ENCODE data around the gene B4GALT2.
A peak's percentile ranks its signal among the peaks of the same experiment; 100 is the strongest.

B4GALT2 gene, protein sequence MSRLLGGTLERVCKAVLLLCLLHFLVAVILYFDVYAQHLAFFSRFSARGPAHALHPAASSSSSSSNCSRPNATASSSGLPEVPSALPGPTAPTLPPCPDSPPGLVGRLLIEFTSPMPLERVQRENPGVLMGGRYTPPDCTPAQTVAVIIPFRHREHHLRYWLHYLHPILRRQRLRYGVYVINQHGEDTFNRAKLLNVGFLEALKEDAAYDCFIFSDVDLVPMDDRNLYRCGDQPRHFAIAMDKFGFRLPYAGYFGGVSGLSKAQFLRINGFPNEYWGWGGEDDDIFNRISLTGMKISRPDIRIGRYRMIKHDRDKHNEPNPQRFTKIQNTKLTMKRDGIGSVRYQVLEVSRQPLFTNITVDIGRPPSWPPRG

DNA sequence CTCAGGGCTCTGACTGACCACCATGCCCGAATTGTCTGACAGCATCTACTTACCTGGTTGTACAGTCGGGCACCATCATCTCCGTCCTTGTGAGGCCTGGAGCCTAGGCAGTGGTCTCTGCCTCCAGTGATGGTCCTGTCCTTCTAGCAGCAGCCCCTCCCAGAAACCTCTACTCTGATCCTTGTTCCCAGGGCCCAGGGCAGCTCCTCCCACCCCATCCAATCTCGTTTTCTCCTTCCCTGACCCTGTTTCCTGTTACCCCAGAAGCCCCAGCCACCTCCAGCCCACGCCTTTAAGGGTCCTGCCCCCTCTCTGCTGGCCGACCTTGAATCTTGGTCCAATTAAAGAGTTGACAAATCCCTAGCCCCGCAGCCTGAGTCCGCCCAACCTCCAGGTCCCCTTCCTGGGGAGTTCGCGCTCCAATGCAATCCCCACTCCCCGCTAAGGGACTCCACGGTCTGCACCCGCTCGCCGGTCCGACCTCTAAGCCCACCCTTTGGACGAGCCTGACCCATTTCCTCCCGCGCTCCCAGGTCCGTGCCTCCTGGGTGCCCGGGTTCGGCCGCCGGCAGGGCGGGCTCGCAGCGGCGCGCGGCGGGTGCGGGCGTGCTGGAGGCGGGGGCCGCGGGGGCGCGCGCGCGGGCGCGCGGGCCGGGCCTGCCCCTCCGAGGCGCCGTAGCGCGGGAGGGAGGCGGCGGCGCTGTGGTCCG, at the start of gene B4GALT2:
Gene B4GALT2 (plus strand): TSS at position 660 of the 710 bp plus-strand sequence. CDS start 1,951 bp downstream, outside the sequence.
- DNase-seq = peak in 1 of 2 experiments; percentile 78

- peak; percentile 41 to 77 for DNase-seq
These were observed 48.7 kb upstream of the B4GALT2 start for GRCh38 chr1:43930168-43930948.

DNA sequence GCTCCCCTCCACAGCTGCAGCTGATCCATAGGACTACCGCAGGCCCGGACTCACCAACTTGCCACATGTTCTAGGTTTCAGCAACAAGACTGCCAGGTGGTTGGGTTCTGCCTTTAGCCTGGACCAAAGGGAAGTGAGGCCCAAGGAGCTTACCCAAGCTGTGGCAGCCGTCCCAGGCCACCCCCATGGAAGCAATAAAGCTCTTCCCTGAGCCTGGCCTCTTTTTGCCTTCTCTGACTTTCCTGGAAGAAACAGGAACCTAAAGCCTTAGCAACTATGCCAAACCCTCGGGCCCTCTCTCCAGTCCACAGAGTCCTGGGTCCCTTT, 48.1 kb upstream of the B4GALT2 start:
- no peak for DNase-seq

- no peak for DNase-seq
These were observed 47.0 kb upstream of the B4GALT2 start for GRCh38 chr1:43931711-43932660.

DNA sequence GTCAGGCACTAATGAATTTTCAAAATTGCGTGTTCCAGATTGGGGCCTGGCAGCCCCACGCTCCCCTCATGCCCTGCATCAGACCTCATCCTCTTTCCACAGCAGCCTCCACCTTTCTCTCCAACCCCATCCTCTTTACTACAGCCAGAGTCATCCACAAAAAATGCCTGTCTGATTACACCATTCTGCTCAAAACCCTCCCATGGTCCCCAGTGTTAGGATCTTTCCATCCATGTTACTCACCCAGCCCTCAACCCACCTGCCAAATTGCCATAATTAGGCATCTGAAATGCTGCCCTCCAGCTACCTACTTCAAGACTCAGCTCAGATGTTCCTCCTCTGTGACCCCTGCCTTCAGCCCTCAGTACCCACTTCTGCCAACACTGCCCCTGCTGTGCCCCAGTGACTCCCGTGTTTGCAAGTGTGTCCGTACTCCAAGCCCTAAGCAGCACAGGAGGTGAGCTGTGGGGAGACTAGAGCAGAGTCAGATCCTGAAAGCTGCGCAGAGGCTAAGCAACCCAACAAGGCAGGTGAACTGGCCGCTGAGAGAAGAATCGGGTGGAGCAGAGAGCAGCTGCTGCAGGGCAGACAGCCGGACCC, 46.1 kb upstream of the B4GALT2 start:
- DNase-seq = peak; percentile 47 to 87

DNA sequence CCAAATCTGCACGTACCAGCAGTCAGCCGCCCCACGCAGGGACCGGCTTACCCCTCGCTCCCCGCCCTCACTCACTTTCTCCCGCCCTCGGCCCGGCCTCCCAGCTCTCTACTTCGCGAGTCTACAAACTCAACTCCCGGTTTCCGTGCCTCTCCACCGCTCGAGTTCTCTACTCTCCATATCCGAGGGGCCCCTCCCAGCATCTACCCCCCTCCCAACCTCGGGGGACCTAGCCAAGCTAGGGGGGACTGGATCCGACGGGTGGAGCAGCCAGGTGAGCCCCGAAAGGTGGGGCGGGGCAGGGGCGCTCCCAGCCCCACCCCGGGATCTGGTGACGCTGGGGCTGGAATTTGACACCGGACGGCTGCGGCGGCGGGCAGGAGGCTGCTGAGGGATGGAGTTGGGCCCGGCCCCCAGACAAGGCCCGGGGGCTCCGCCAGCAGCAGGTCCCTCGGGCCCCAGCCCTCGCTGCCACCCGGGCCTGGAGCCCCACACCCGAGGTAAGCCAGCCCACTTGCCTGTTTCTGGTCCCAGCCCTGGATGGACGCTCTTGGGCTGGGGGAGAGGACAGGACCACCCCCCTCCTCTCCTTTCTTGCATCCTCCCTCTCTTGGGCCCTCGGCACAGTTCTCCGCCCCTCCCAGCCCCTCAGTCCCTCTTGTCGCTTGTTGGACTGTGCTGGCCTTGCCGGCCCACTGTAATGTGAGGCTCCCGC, 45.5 kb upstream of the B4GALT2 start, which contains the start of gene ARTN:
Gene ARTN (plus strand): TSS at position 416 of the 715 bp plus-strand sequence. CDS start 1,856 bp downstream, outside the sequence.
- peak; percentile 47 to 88 for DNase-seq

- peak; percentile 75 to 93 for DNase-seq
These were observed 44.7 kb upstream of the B4GALT2 start for GRCh38 chr1:43934101-43934985.

DNA sequence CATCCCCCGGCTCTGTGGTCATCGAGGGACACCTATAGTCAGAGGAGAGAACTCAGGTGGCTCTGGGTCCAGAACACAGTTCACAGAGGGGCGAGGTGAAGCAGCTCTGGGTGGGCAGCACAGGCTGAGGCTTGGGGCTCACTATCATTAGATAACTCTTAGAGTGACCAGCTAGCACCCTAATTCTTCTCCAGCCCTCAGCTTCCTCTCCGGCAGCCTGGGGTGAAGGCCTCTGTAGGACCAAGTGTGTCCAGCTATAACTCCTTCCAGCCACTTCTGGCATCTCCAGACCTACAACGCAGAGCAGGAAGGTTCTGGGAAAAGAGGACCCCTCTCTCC, 44.1 kb upstream of the B4GALT2 start:
- DNase-seq = no peak

DNA sequence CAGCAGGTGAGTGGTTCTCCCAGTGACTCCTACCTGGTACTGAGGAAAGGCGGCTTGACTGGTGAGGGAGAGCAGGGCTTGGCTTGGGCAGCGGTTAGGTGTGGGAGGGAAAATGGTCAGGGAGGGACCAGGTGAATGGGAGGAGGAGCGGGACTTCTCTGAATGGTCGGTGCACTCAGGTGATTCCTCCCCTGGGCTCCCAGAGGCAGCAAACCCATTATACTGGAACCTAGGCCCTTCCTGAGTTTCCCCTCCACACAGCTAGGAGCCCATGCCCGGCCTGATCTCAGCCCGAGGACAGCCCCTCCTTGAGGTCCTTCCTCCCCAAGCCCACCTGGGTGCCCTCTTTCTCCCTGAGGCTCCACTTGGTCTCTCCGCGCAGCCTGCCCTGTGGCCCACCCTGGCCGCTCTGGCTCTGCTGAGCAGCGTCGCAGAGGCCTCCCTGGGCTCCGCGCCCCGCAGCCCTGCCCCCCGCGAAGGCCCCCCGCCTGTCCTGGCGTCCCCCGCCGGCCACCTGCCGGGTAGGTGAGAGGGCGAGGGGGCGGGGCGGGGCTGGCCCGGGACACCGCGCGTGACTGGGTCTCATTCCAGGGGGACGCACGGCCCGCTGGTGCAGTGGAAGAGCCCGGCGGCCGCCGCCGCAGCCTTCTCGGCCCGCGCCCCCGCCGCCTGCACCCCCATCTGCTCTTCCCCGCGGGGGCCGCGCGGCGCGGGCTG, 43.1 kb upstream of the B4GALT2 start:
- DNase-seq = peak; percentile 86 to 93

DNA sequence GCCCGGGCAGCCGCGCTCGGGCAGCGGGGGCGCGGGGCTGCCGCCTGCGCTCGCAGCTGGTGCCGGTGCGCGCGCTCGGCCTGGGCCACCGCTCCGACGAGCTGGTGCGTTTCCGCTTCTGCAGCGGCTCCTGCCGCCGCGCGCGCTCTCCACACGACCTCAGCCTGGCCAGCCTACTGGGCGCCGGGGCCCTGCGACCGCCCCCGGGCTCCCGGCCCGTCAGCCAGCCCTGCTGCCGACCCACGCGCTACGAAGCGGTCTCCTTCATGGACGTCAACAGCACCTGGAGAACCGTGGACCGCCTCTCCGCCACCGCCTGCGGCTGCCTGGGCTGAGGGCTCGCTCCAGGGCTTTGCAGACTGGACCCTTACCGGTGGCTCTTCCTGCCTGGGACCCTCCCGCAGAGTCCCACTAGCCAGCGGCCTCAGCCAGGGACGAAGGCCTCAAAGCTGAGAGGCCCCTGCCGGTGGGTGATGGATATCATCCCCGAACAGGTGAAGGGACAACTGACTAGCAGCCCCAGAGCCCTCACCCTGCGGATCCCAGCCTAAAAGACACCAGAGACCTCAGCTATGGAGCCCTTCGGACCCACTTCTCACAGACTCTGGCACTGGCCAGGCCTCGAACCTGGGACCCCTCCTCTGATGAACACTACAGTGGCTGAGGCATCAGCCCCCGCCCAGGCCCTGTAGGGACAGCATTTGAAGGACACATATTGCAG, 42.4 kb upstream of the B4GALT2 start:
- peak; percentile 47 to 88 for DNase-seq

- DNase-seq = no peak
These were observed 41.7 kb upstream of the B4GALT2 start for GRCh38 chr1:43937179-43937865.

DNA sequence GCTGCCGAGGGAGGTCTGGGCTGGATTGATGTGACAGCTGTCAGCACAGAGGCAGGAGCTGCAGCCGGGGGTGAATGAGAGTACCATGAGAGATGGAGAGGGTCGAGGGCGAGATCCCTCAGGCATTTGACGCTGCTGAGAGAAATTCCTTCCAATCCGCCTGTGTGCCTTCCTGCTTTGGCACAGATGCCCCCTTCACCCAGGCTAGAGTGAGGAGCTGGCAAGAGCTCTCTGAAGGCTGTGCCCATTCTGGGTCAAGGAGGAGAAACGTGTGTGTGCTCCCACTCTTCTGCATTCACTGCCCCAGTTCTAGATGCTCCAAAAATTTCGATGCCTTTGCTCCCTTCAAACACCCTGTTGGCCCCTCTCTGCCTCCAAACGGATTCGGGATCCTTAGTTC, 40.6 kb upstream of the B4GALT2 start:
- no peak for DNase-seq

DNA sequence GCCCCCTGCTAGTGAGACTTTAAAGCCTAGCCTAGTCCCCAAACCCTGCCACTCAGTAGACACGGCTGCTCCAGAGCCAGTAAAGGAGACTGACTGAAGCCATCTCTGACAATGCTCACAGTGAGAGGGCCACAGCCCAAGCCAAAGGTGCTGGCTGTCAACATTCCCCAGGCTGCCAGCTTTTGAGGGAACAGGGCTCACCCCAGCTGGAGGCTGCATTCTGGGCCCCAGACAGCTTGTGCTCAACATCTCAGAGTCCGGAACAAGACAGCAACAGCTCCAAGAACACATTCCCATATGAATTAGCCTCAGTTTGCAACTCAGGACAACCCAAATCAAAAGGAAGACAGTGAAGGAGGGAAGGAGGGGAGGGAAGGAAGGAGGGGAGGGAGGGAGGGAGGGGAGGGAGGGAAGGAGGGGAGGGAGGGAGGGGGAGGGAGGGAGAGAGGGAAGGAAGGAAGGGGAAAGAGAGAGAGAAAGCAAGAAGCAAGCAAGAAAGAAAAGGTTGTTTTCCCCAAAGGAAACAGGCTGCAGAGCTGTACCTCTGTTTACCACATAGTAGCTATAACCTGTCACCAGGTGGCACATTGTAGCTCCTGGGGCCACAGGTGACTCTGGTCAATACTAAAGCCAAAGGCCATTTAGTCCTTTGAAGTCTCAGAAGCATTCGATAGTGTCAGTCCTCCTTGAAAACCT, 40.0 kb upstream of the B4GALT2 start:
- no peak for DNase-seq

GRCh38 chr1:43942411-43942810, 36.6 kb upstream of the B4GALT2 start:
- no peak for DNase-seq

DNA sequence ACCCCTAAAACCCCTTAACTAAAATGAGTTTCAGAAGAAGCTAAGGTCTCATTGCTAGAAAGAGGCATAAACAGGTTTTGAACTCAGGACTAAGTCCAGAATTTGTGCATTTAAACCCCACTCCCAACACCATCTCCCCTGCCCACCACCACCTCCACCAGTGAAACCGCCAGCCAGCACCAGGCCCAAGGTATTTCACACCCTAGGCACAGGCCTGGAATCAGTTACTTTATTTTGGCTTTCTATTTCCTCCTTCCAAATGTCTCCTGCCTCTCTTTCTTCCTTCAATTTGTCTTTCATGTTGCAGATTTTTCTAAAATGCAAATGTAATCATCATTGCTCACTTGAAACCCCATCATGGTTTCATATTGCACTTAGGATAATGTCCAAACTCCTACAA, 34.1 kb upstream of the B4GALT2 start:
- no peak for DNase-seq

DNA sequence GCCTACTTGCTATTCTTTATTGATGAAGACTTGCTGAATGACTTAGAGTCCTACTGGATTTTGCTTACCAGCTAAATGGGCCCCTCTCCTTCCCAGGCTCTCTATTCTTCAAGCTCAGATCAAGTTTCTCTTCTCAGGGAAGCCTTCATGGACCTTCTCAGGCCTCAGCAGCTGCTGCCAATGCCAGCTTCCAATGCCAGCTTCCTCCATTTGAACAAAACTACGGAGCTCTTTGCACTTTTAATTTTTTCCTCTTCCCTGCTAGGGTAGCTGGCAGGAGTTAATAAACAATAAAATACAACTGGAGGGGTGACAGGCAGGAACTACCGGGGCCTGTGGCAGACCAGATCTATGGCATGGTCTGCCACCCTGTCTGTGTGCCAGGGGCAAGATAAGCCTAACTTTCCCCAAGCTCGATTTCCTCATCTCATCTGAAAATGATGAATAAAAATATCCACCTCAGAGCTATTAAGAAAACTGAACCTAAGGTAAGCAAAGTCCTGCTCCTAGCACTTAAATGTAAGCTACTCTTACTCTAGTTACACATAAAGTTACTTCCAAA, 33.3 kb upstream of the B4GALT2 start:
- peak in 1 of 2 experiments; percentile 34 for DNase-seq

Measured in NCI-H526 (cell line).